GM23338 (cell line): Measurements from ENCODE around the gene COX14. TPM values are rescaled to one million over a fixed set of nuclear protein-coding genes. Genes with fewer than 3 reads are reported as not detected.
"Not testable (repeated sequence)": the region's sequence is repeated elsewhere in the genome, so short reads cannot be mapped to it uniquely, and the experiment has no call there.

Experiments
- ATAC-seq: fragments of 200-7000 bp; cut with Tn5 transposase; 3 replicates; pipeline ENCODE4 v1.9.1; 2020
- DNase-seq: peaks from one replicate; pipeline ENCODE4 v3.0.0-alpha.2; 2015; ENCODE audit warnings: low spot score
- H2AFZ ChIP-seq: fragments of 200-600 bp; sonication (generic); 2 replicates; pipeline ENCODE4 v1.8.0; 2016; ENCODE audit warnings: antibody characterized with exemption, mild to moderate bottlenecking, moderate library complexity
- H3F3A ChIP-seq: fragments of 200-600 bp; sonication (generic); replicated peaks from 2 replicates; pipeline ENCODE4 v1.8.0; 2017; ENCODE audit warnings: antibody characterized with exemption, mixed run types, low read depth
- H3K27ac ChIP-seq: fragments of 200-600 bp; sonication (generic); 2 replicates; pipeline ENCODE4 v1.6.1; 2016; ENCODE audit warnings: low read depth
- H3K27me3 ChIP-seq: fragments of 200-600 bp; sonication (generic); 2 replicates; pipeline ENCODE4 v1.8.0; 2016; ENCODE audit warnings: mild to moderate bottlenecking, mixed run types, moderate library complexity; ENCODE audit not compliant: insufficient read depth
- H3K36me3 ChIP-seq: fragments of 200-600 bp; sonication (generic); 2 replicates; pipeline ENCODE4 v1.8.0; 2016; ENCODE audit warnings: mild to moderate bottlenecking; ENCODE audit not compliant: insufficient read depth
- H3K4me1 ChIP-seq: fragments of 200-600 bp; sonication (generic); 2 replicates; pipeline ENCODE4 v1.8.0; 2016; ENCODE audit warnings: mild to moderate bottlenecking, moderate library complexity; ENCODE audit not compliant: insufficient read depth
- H3K4me2 ChIP-seq: fragments of 200-600 bp; sonication (generic); 2 replicates; pipeline ENCODE4 v1.7.1; 2017; ENCODE audit warnings: mixed run types
- H3K4me3 ChIP-seq: fragments of 200-600 bp; sonication (generic); 2 replicates; pipeline ENCODE4 v1.6.1; 2016; ENCODE audit warnings: mixed run types
- H3K79me2 ChIP-seq: fragments of 200-600 bp; sonication (generic); replicated peaks from 2 replicates; pipeline ENCODE4 v1.8.0; 2017; ENCODE audit warnings: mild to moderate bottlenecking; ENCODE audit not compliant: insufficient read depth
- H3K9me2 ChIP-seq: fragments of 200-600 bp; sonication (generic); 2 replicates; pipeline ENCODE4 v1.8.0; 2017; ENCODE audit not compliant: insufficient read depth
- H4K20me1 ChIP-seq: fragments of 200-600 bp; sonication (generic); replicated peaks from 2 replicates; pipeline ENCODE4 v1.8.0; 2017; ENCODE audit warnings: mild to moderate bottlenecking; ENCODE audit not compliant: insufficient read depth
- H3K27ac Mint-ChIP-seq: 2 replicates; pipeline ENCODE4 v1.8.0; 2020; ENCODE audit warnings: inconsistent platforms, mild to moderate bottlenecking, moderate library complexity, mixed read lengths
- H3K27me3 Mint-ChIP-seq: 3 replicates; pipeline ENCODE4 v1.8.0; 2022; ENCODE audit warnings: low read depth, mild to moderate bottlenecking, moderate library complexity, mixed read lengths, inconsistent platforms; ENCODE audit not compliant: insufficient read depth, poor library complexity
- H3K36me3 Mint-ChIP-seq: 3 replicates; pipeline ENCODE4 v1.8.0; 2021; ENCODE audit warnings: low read depth, mild to moderate bottlenecking, inconsistent platforms, moderate library complexity, mixed read lengths
- H3K4me1 Mint-ChIP-seq: 3 replicates; pipeline ENCODE4 v1.8.0; 2020; ENCODE audit warnings: mild to moderate bottlenecking, inconsistent platforms, mixed read lengths
- H3K4me3 Mint-ChIP-seq: 3 replicates; pipeline ENCODE4 v1.8.0; 2021; ENCODE audit warnings: moderate library complexity, mild to moderate bottlenecking, inconsistent platforms, mixed read lengths
- H3K9me3 Mint-ChIP-seq: 3 replicates; pipeline ENCODE4 v1.8.0; 2020; ENCODE audit warnings: moderate library complexity, mild to moderate bottlenecking, inconsistent platforms, mixed read lengths
- EZH2 ChIP-seq: fragments of 200-600 bp; sonication (generic); IDR thresholded peaks from one replicate; pipeline ENCODE4 v1.8.0; 2017; ENCODE audit warnings: antibody characterized with exemption, mild to moderate bottlenecking, low read depth; ENCODE audit not compliant: unreplicated experiment
- EZH2phosphoT487 ChIP-seq: fragments of 200-600 bp; sonication (generic); IDR thresholded peaks from one replicate; pipeline ENCODE4 v1.8.1; 2018; ENCODE audit warnings: antibody characterized with exemption; ENCODE audit not compliant: unreplicated experiment
- JUNB ChIP-seq: IDR thresholded peaks from one replicate; pipeline ENCODE4 v1.6.1; 2016; ENCODE audit warnings: antibody characterized with exemption; ENCODE audit not compliant: unreplicated experiment
- NANOG ChIP-seq: IDR thresholded peaks from 2 replicates; pipeline ENCODE4 v1.6.1; 2016; ENCODE audit warnings: antibody characterized with exemption, borderline replicate concordance
- POLR2AphosphoS5 ChIP-seq: IDR thresholded peaks from 2 replicates; pipeline ENCODE4 v1.6.1; 2016; ENCODE audit warnings: antibody characterized with exemption, low read depth
- STAT1 ChIP-seq: IDR thresholded peaks from one replicate; pipeline ENCODE4 v1.6.1; 2016; ENCODE audit warnings: antibody characterized with exemption; ENCODE audit not compliant: unreplicated experiment
- ZNF331 ChIP-seq: fragments of 250-450 bp; sonication (Bioruptor Pico); IDR thresholded peaks from 2 replicates; pipeline ENCODE4 v1.5.0; 2020; ENCODE audit warnings: low read depth, mild to moderate bottlenecking, moderate library complexity
- polyA plus RNA-seq: library from polyadenylated mRNA; unstranded; fragments of >200 nt; fragmentation: Nextera tagmentation; extraction: Ambion mirVana; gene quantifications from 2 replicates; pipeline ENCODE4 v1.2.1, GENCODE V29; 2016
- total RNA-seq: library from RNA; depleted of rRNA; stranded (reverse); fragments of >200 nt; shearing (Covaris generic); gene quantifications from 2 replicates; pipeline ENCODE4 v1.2.3, GENCODE V29; 2014
- TF ChIP-seq, protein P1 (sequence below), 2 experiments: fragments of 200-600 bp in 1 of 2; sonication (generic) in 1 of 2; conservative IDR thresholded peaks; 2 replicates each; pipeline versions ENCODE4 v1.5.1 to v1.6.1; 2016 to 2017; ENCODE audit warnings: antibody characterized with exemption in 2 of 2, low read depth in 2 of 2, mild to moderate bottlenecking in 2 of 2, moderate library complexity in 1 of 2
- TF ChIP-seq, protein P2 (sequence below): IDR thresholded peaks from one replicate; pipeline ENCODE4 v1.6.1; 2018; ENCODE audit warnings: antibody characterized with exemption; ENCODE audit not compliant: unreplicated experiment
- TF ChIP-seq, protein P3 (sequence below): IDR thresholded peaks from 2 replicates; pipeline ENCODE4 v1.6.1; 2016; ENCODE audit warnings: antibody characterized with exemption

Gene COX14
- total and polyA plus RNA-seq, 2 experiments from 2014 or later = 43.7 to 73.5 TPM

DNA sequence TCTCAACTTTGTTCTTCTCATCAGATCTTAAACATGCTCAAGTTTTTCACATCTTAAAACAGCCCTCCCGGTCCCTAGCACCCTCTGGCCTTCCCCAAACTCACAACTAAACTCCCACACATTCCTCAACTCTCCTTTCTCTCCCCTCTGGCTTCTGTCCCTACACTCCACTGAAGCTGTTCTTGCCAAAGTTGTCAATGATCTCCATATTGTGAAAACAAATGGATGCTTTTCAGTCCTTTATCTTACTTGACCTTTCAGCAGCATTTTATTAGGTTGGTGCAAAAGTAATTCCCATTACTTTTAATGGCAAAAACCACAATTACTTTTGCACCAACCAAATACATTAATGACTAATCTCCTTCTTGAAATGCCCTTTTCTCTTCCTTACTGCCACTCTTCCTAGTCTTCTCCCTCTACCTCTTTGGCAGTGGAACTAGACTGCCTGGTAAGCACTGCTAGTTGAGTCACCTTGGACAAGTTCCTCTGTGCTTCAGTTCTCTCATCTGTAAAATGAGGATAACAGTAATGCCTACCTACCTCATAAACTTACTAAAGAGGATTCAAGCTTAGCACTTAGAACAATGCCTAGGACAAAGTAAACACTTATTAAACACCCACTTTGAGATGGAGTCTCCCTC is 39.1 kb downstream of the COX14 start:
- Histone ChIP-seq H3K9me2 (no peaks in the 10 kb centered on the region), H3K27me3 (no peaks in the 10 kb centered on the region), H3F3A (no peaks in the 10 kb centered on the region), H3K79me2 (peaks cover 84% of the 10 kb centered on the region), H4K20me1 (peaks cover 31% of the 10 kb centered on the region), H3K4me2 (no peak overlapping the region), H3K27ac (no peak overlapping the region), H2AFZ (no peak overlapping the region), H3K36me3 (no peaks in the 10 kb centered on the region), H3K4me3 (no peak overlapping the region), H3K4me1 (no peaks in the 10 kb centered on the region; the same call in 1 of the 2 replicates)
- Mint-ChIP-seq H3K27me3 (no peaks in the 10 kb centered on the region), H3K4me1 (no peaks in the 10 kb centered on the region), H3K27ac (peak overlapping the region; percentile 2; the same call in 1 of the 2 replicates), H3K4me3 (no peak overlapping the region), H3K9me3 (no peaks in the 10 kb centered on the region), H3K36me3 (no peaks in the 10 kb centered on the region)
- TF ChIP-seq, protein P1, sequence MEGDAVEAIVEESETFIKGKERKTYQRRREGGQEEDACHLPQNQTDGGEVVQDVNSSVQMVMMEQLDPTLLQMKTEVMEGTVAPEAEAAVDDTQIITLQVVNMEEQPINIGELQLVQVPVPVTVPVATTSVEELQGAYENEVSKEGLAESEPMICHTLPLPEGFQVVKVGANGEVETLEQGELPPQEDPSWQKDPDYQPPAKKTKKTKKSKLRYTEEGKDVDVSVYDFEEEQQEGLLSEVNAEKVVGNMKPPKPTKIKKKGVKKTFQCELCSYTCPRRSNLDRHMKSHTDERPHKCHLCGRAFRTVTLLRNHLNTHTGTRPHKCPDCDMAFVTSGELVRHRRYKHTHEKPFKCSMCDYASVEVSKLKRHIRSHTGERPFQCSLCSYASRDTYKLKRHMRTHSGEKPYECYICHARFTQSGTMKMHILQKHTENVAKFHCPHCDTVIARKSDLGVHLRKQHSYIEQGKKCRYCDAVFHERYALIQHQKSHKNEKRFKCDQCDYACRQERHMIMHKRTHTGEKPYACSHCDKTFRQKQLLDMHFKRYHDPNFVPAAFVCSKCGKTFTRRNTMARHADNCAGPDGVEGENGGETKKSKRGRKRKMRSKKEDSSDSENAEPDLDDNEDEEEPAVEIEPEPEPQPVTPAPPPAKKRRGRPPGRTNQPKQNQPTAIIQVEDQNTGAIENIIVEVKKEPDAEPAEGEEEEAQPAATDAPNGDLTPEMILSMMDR (conservative IDR thresholded peaks at IDR 0.05; ENCODE audit: low read depth in 2 of 2) = no peak
- TF ChIP-seq NANOG (no peak), EZH2 (no peak)
- no peak for ATAC-seq
- DNase-seq = no peak

DNA sequence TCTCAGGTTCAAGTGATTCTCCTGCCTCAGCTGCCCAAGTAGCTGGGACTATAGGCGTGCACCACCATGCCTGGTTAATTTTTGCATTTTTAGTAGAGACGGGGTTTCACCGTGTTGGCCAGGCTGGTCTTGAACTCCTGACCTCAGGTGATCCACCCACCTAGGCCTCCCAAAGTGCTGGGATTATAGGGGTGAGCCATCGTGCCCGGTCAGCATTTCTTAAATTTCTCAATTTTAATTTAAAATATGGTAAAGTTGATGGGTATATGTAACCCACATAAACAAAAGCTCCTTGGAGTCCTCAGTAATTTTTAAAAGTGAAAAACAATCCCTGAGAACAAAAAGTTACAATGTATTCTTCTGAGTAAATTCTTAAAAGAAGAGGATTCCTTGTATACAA is 42.9 kb downstream of the COX14 start:
- Histone ChIP-seq H4K20me1 (peaks cover 35% of the 10 kb centered on the region), H3K79me2 (peaks cover 91% of the 10 kb centered on the region)
- H2AFZ ChIP-seq, DNase-seq, ATAC-seq, H3F3A ChIP-seq, H3K36me3 ChIP-seq, H3K4me2 ChIP-seq, H3K9me3 Mint-ChIP-seq, H3K4me1 Mint-ChIP-seq, H3K27me3 Mint-ChIP-seq, H3K27me3 ChIP-seq, H3K4me3 Mint-ChIP-seq, H3K4me1 ChIP-seq, H3K27ac Mint-ChIP-seq, H3K4me3 ChIP-seq, H3K27ac ChIP-seq, H3K9me2 ChIP-seq: not testable (repeated sequence)
- H3K36me3 Mint-ChIP-seq = peaks cover 21% of the 10 kb centered on the region; the same call in 2 of the 3 replicates

DNA sequence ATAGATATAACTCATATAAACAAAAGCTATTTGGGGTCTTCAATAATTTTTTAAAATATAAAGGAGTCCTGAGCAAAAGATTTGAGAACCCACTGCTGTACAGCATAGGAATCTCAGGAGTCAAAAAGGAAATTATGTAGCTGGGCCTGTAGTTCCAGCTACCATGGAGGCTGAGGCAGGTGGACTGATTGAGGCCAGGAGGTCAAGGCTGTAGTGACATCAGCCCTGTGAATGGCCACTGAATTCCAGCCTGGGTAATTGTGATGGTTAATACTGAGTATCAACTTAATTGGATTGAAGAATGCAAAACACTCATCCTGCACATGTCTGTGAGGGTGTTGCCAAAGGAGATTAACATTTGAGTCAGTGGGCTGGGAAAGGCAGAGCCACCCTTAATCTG is 44.6 kb downstream of the COX14 start:
- Histone ChIP-seq H4K20me1 (peaks cover 42% of the 10 kb centered on the region), H3K4me1 (no peaks in the 10 kb centered on the region), H3F3A (peaks cover 4% of the 10 kb centered on the region; the same call in 1 of the 2 replicates), H3K27ac (no peak overlapping the region), H3K79me2 (peaks cover 91% of the 10 kb centered on the region), H3K36me3 (no peaks in the 10 kb centered on the region), H3K4me2 (no peak overlapping the region), H3K4me3 (no peak overlapping the region), H3K27me3 (no peaks in the 10 kb centered on the region), H3K9me2 (no peaks in the 10 kb centered on the region), H2AFZ (no peak overlapping the region)
- peaks cover 21% of the 10 kb centered on the region; the same call in 2 of the 3 replicates for H3K36me3 Mint-ChIP-seq
- no peaks in the 10 kb centered on the region for H3K27me3 Mint-ChIP-seq
- H3K4me1 Mint-ChIP-seq = no peaks in the 10 kb centered on the region
- H3K4me3 Mint-ChIP-seq = no peak overlapping the region
- no peaks in the 10 kb centered on the region for H3K9me3 Mint-ChIP-seq
- DNase-seq (no peak), ATAC-seq (no peak)
- no peak overlapping the region for H3K27ac Mint-ChIP-seq
- TF ChIP-seq, protein P1 (conservative IDR thresholded peaks at IDR 0.05; ENCODE audit: low read depth in 2 of 2) = no peak
- TF ChIP-seq JUNB = no peak
- no peak for TF ChIP-seq ZNF331 (CRISPR knock-in tag)
- TF ChIP-seq, protein P2, sequence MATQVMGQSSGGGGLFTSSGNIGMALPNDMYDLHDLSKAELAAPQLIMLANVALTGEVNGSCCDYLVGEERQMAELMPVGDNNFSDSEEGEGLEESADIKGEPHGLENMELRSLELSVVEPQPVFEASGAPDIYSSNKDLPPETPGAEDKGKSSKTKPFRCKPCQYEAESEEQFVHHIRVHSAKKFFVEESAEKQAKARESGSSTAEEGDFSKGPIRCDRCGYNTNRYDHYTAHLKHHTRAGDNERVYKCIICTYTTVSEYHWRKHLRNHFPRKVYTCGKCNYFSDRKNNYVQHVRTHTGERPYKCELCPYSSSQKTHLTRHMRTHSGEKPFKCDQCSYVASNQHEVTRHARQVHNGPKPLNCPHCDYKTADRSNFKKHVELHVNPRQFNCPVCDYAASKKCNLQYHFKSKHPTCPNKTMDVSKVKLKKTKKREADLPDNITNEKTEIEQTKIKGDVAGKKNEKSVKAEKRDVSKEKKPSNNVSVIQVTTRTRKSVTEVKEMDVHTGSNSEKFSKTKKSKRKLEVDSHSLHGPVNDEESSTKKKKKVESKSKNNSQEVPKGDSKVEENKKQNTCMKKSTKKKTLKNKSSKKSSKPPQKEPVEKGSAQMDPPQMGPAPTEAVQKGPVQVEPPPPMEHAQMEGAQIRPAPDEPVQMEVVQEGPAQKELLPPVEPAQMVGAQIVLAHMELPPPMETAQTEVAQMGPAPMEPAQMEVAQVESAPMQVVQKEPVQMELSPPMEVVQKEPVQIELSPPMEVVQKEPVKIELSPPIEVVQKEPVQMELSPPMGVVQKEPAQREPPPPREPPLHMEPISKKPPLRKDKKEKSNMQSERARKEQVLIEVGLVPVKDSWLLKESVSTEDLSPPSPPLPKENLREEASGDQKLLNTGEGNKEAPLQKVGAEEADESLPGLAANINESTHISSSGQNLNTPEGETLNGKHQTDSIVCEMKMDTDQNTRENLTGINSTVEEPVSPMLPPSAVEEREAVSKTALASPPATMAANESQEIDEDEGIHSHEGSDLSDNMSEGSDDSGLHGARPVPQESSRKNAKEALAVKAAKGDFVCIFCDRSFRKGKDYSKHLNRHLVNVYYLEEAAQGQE = no peak
- no peak for TF ChIP-seq POLR2AphosphoS5
- TF ChIP-seq EZH2 = no peak
- TF ChIP-seq STAT1 = no peak
- TF ChIP-seq EZH2phosphoT487 = no peak
- TF ChIP-seq, protein P3, sequence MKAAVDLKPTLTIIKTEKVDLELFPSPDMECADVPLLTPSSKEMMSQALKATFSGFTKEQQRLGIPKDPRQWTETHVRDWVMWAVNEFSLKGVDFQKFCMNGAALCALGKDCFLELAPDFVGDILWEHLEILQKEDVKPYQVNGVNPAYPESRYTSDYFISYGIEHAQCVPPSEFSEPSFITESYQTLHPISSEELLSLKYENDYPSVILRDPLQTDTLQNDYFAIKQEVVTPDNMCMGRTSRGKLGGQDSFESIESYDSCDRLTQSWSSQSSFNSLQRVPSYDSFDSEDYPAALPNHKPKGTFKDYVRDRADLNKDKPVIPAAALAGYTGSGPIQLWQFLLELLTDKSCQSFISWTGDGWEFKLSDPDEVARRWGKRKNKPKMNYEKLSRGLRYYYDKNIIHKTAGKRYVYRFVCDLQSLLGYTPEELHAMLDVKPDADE = no peak
- TF ChIP-seq NANOG = no peak
